ENCODE measurements around the gene PARD3B.

DNA sequence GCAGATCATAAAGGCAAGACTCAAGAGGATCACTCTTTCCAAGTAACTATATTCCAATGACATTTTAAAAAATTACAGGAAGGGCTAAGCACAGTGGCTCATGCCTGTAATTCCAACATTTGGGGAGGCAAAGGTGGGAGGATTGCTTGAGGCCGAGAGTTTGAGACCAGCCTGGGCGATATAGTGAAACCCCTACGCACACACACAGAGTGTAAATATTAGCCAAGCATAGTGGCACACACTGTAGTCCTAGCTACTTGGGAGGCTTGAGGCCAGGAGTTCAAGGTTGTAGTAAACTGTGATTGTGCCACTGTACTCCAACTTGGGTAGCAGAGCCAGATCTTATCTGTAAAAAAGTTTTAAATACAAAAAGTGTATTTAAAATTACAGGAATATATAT is 686.8 kb downstream of the PARD3B start:
- TF ChIP-seq SRF (IDR thresholded peaks at IDR 0.05; ENCODE audit: low read depth) (no peak), EZH2 (IDR thresholded peaks at IDR 0.05) (no peak), ZNF274 (IDR thresholded peaks at IDR 0.05; ENCODE audit: low read depth, low read length) (no peak), POLR2A (IDR thresholded peaks at IDR 0.05; ENCODE audit: borderline replicate concordance, extremely low read depth, insufficient read depth, insufficient read length) (no peak)
- TF ChIP-seq, protein P1, sequence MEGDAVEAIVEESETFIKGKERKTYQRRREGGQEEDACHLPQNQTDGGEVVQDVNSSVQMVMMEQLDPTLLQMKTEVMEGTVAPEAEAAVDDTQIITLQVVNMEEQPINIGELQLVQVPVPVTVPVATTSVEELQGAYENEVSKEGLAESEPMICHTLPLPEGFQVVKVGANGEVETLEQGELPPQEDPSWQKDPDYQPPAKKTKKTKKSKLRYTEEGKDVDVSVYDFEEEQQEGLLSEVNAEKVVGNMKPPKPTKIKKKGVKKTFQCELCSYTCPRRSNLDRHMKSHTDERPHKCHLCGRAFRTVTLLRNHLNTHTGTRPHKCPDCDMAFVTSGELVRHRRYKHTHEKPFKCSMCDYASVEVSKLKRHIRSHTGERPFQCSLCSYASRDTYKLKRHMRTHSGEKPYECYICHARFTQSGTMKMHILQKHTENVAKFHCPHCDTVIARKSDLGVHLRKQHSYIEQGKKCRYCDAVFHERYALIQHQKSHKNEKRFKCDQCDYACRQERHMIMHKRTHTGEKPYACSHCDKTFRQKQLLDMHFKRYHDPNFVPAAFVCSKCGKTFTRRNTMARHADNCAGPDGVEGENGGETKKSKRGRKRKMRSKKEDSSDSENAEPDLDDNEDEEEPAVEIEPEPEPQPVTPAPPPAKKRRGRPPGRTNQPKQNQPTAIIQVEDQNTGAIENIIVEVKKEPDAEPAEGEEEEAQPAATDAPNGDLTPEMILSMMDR (IDR thresholded peaks at IDR 0.05 in 2 of 3, conservative IDR thresholded peaks at IDR 0.05 in 1 of 3; ENCODE audit: borderline replicate concordance in 1 of 3, insufficient read depth in 1 of 3, low read depth in 2 of 3, low read length in 2 of 3) = no peak
